ENCODE data around the gene BRINP1.

Gene BRINP1

GRCh38 chr9:119343059-119343990 is 25.9 kb downstream of the BRINP1 start:
- no peak for DNase-seq (ENCODE audit: low read depth in 2 of 2)

- DNase-seq (ENCODE audit: low read depth in 2 of 2) = no peak
Observed at GRCh38 chr9:119339056-119339455, 30.2 kb downstream of the BRINP1 start.

GRCh38 chr9:119337573-119337972 is 31.7 kb downstream of the BRINP1 start:
- no peak for DNase-seq (ENCODE audit: low read depth in 2 of 2)

- no peak for DNase-seq (ENCODE audit: low read depth in 2 of 2)
Observed at GRCh38 chr9:119334745-119335144, 34.5 kb downstream of the BRINP1 start.

- no peak for DNase-seq (ENCODE audit: low read depth in 2 of 2)
Observed at GRCh38 chr9:119333507-119334229, 35.6 kb downstream of the BRINP1 start.

- DNase-seq (ENCODE audit: low read depth in 2 of 2) = no peak
Observed at GRCh38 chr9:119332522-119332921, 36.7 kb downstream of the BRINP1 start.

- DNase-seq (ENCODE audit: low read depth in 2 of 2) = no peak
Observed at GRCh38 chr9:119322184-119322583, 47.1 kb downstream of the BRINP1 start.

- no peak for DNase-seq (ENCODE audit: low read depth in 2 of 2)
Observed at GRCh38 chr9:119318371-119318770, 50.9 kb downstream of the BRINP1 start.

- DNase-seq (ENCODE audit: low read depth in 2 of 2) = no peak
Observed at GRCh38 chr9:119313846-119314245, 55.4 kb downstream of the BRINP1 start.

GRCh38 chr9:119310741-119311140 is 58.5 kb downstream of the BRINP1 start:
- DNase-seq (ENCODE audit: low read depth in 2 of 2) = no peak

GRCh38 chr9:119307471-119307870 is 61.8 kb downstream of the BRINP1 start:
- no peak for DNase-seq (ENCODE audit: low read depth in 2 of 2)

GRCh38 chr9:119304555-119304954 is 64.7 kb downstream of the BRINP1 start:
- DNase-seq (ENCODE audit: low read depth in 2 of 2) = no peak

- no peak for DNase-seq (ENCODE audit: low read depth in 2 of 2)
Observed at GRCh38 chr9:119302988-119303698, 66.1 kb downstream of the BRINP1 start.

- DNase-seq (ENCODE audit: low read depth in 2 of 2) = no peak
Observed at GRCh38 chr9:119298076-119298853, 71.0 kb downstream of the BRINP1 start.

- DNase-seq (ENCODE audit: low read depth in 2 of 2) = no peak
Observed at GRCh38 chr9:119291554-119291953, 77.7 kb downstream of the BRINP1 start.

GRCh38 chr9:119289740-119290433 is 79.3 kb downstream of the BRINP1 start:
- DNase-seq (ENCODE audit: low read depth in 2 of 2) = no peak

GRCh38 chr9:119284587-119285337 is 84.5 kb downstream of the BRINP1 start:
- no peak for DNase-seq (ENCODE audit: low read depth in 2 of 2)

- no peak for DNase-seq (ENCODE audit: low read depth in 2 of 2)
Observed at GRCh38 chr9:119284118-119284517, 85.1 kb downstream of the BRINP1 start.

GRCh38 chr9:119283078-119283794 is 86.0 kb downstream of the BRINP1 start:
- no peak for DNase-seq (ENCODE audit: low read depth in 2 of 2)

Measured in stimulated activated CD4-positive, alpha-beta T cell treated with anti-CD3 and anti-CD28 coated beads, Interleukin-1b, Interleukin-23, amount 100 ng/mL, for 1 hour (primary cell).